HAP-1 (cell line): Measurements from ENCODE around the gene CAAP1.
"Not testable (repeated sequence)": the region's sequence is repeated elsewhere in the genome, so short reads cannot be mapped to it uniquely, and the experiment has no call there.

ENCODE experiments used
- DNase-seq, 2 experiments: peaks; one replicate each; pipeline ENCODE4 v3.0.0-alpha.2; 2016 to 2020; ENCODE audit warnings: low spot score in 2 of 2
- H3K27me3 ChIP-seq: fragments of 250-450 bp; sonication (Bioruptor Pico); 2 replicates; pipeline ENCODE4 v1.5.1; 2020; ENCODE audit warnings: low read depth, mild to moderate bottlenecking, moderate library complexity
- H3K36me3 ChIP-seq: fragments of 250-450 bp; sonication (Bioruptor Pico); replicated peaks from 2 replicates; pipeline ENCODE4 v1.5.1; 2020; ENCODE audit warnings: mild to moderate bottlenecking
- H3K4me1 ChIP-seq: fragments of 250-450 bp; sonication (Bioruptor Pico); 2 replicates; pipeline ENCODE4 v1.5.1; 2020; ENCODE audit warnings: mild to moderate bottlenecking
- H3K4me3 ChIP-seq: fragments of 250-450 bp; sonication (Bioruptor Pico); 2 replicates; pipeline ENCODE4 v1.5.1; 2020; ENCODE audit warnings: mild to moderate bottlenecking, moderate library complexity
- H3K9me3 ChIP-seq: fragments of 250-450 bp; sonication (Bioruptor Pico); 2 replicates; pipeline ENCODE4 v1.5.1; 2020; ENCODE audit warnings: mild to moderate bottlenecking, moderate library complexity
- in situ Hi-C: fragments of 300-500 bp; cut with MboI; formaldehyde crosslinking; loops from 3 replicates; pipeline ENCODE4 v1.14.3; 2020; ENCODE audit warnings: low sequenced_read_pairs, inconsistent platforms, mixed read lengths

The CAAP1 gene

GRCh38 chr9:26888271-26888670 lies 4.3 kb downstream of the CAAP1 start:
- Histone ChIP-seq H3K9me3 (no peaks in the 10 kb centered on the region), H3K27me3 (no peaks in the 10 kb centered on the region), H3K4me3 (no peak overlapping the region), H3K36me3 (peaks cover 22% of the 10 kb centered on the region), H3K4me1 (peaks cover 7% of the 10 kb centered on the region; the same call in 1 of the 2 replicates)
- in situ Hi-C loops: no loop called here
- DNase-seq: no peak

- no peak for DNase-seq
- no peaks in the 10 kb centered on the region for H3K27me3 ChIP-seq
- in situ Hi-C loops: no loop called here
- no peak overlapping the region for H3K4me3 ChIP-seq
- no peaks in the 10 kb centered on the region for H3K4me1 ChIP-seq
- peaks cover 9% of the 10 kb centered on the region for H3K9me3 ChIP-seq
- peaks cover 44% of the 10 kb centered on the region for H3K36me3 ChIP-seq
Measured at GRCh38 chr9:26882154-26882553, 10.4 kb downstream of the CAAP1 start.

GRCh38 chr9:26880262-26880661 lies 12.3 kb downstream of the CAAP1 start:
- no peaks in the 10 kb centered on the region for H3K4me1 ChIP-seq
- peaks cover 9% of the 10 kb centered on the region for H3K9me3 ChIP-seq
- no peak overlapping the region for H3K4me3 ChIP-seq
- in situ Hi-C loops: no loop called here
- no peak for DNase-seq
- H3K36me3 ChIP-seq: peaks cover 38% of the 10 kb centered on the region
- no peaks in the 10 kb centered on the region for H3K27me3 ChIP-seq

- in situ Hi-C loops, DNase-seq, H3K4me1 ChIP-seq, H3K27me3 ChIP-seq, H3K36me3 ChIP-seq, H3K4me3 ChIP-seq, H3K9me3 ChIP-seq: not testable (repeated sequence)
Measured at GRCh38 chr9:26875155-26875554, 17.4 kb downstream of the CAAP1 start.

- peaks cover 2% of the 10 kb centered on the region; the same call in 1 of the 2 replicates for H3K36me3 ChIP-seq
- no peaks in the 10 kb centered on the region for H3K4me1 ChIP-seq
- H3K9me3 ChIP-seq: no peaks in the 10 kb centered on the region
- no peak overlapping the region for H3K4me3 ChIP-seq
- in situ Hi-C loops: no loop called here
- no peak for DNase-seq
- H3K27me3 ChIP-seq: no peaks in the 10 kb centered on the region
Measured at GRCh38 chr9:26870292-26870691, 22.3 kb downstream of the CAAP1 start.

GRCh38 chr9:26863074-26863473 lies 29.5 kb downstream of the CAAP1 start:
- no peak for DNase-seq
- no peaks in the 10 kb centered on the region for H3K27me3 ChIP-seq
- H3K36me3 ChIP-seq: peaks cover 8% of the 10 kb centered on the region
- in situ Hi-C loops: no loop called here
- H3K9me3 ChIP-seq: no peaks in the 10 kb centered on the region
- H3K4me1 ChIP-seq: no peaks in the 10 kb centered on the region; the same call in 1 of the 2 replicates
- no peak overlapping the region for H3K4me3 ChIP-seq

GRCh38 chr9:26856413-26857032 lies 36.1 kb downstream of the CAAP1 start:
- Histone ChIP-seq H3K27me3 (no peaks in the 10 kb centered on the region), H3K4me3 (no peak overlapping the region), H3K36me3 (peaks cover 17% of the 10 kb centered on the region), H3K4me1 (peaks cover 5% of the 10 kb centered on the region), H3K9me3 (no peaks in the 10 kb centered on the region)
- in situ Hi-C loops: loop anchor here (10.0 kb wide), 1 partner anchor 112 kb away; no protein-coding TSS in a partner anchor
- DNase-seq: peak; percentile 69 to 76

- H3K27me3 ChIP-seq: no peaks in the 10 kb centered on the region
- peaks cover 7% of the 10 kb centered on the region for H3K36me3 ChIP-seq
- no peak for DNase-seq
- H3K4me3 ChIP-seq: no peak overlapping the region
- in situ Hi-C loops: loop anchor here (10.0 kb wide), 1 partner anchor 106 kb away; no protein-coding TSS in a partner anchor
- no peaks in the 10 kb centered on the region for H3K9me3 ChIP-seq
- no peaks in the 10 kb centered on the region for H3K4me1 ChIP-seq
Measured at GRCh38 chr9:26850995-26851394, 41.6 kb downstream of the CAAP1 start.

- no peak overlapping the region for H3K4me3 ChIP-seq
- in situ Hi-C loops: no loop called here
- H3K27me3 ChIP-seq: no peaks in the 10 kb centered on the region
- peaks cover 7% of the 10 kb centered on the region for H3K4me1 ChIP-seq
- peak; percentile 16 to 69 for DNase-seq
- H3K36me3 ChIP-seq: no peaks in the 10 kb centered on the region
- no peaks in the 10 kb centered on the region for H3K9me3 ChIP-seq
Measured at GRCh38 chr9:26833792-26834191, 58.8 kb downstream of the CAAP1 start.

GRCh38 chr9:26828391-26828955 lies 64.1 kb downstream of the CAAP1 start:
- H3K27me3 ChIP-seq, DNase-seq, H3K36me3 ChIP-seq, H3K4me3 ChIP-seq, H3K4me1 ChIP-seq, in situ Hi-C loops, H3K9me3 ChIP-seq: not testable (repeated sequence)

GRCh38 chr9:26814799-26815198 lies 77.8 kb downstream of the CAAP1 start:
- Histone ChIP-seq H3K4me1 (no peaks in the 10 kb centered on the region), H3K4me3 (no peak overlapping the region), H3K36me3 (no peaks in the 10 kb centered on the region), H3K9me3 (no peaks in the 10 kb centered on the region), H3K27me3 (no peaks in the 10 kb centered on the region)
- in situ Hi-C loops: no loop called here
- no peak for DNase-seq

GRCh38 chr9:26813247-26813646 lies 79.4 kb downstream of the CAAP1 start:
- H3K36me3 ChIP-seq: no peaks in the 10 kb centered on the region
- H3K4me1 ChIP-seq: no peaks in the 10 kb centered on the region
- in situ Hi-C loops: no loop called here
- no peaks in the 10 kb centered on the region for H3K9me3 ChIP-seq
- no peak overlapping the region for H3K4me3 ChIP-seq
- no peak for DNase-seq
- H3K27me3 ChIP-seq: no peaks in the 10 kb centered on the region

- in situ Hi-C loops: no loop called here
- H3K4me3 ChIP-seq: no peak overlapping the region
- H3K9me3 ChIP-seq: no peaks in the 10 kb centered on the region
- no peak for DNase-seq
- no peaks in the 10 kb centered on the region for H3K4me1 ChIP-seq
- H3K36me3 ChIP-seq: no peaks in the 10 kb centered on the region
- no peaks in the 10 kb centered on the region for H3K27me3 ChIP-seq
Measured at GRCh38 chr9:26812217-26812616, 80.4 kb downstream of the CAAP1 start.

GRCh38 chr9:26811106-26811505 lies 81.5 kb downstream of the CAAP1 start:
- in situ Hi-C loops: no loop called here
- no peaks in the 10 kb centered on the region for H3K4me1 ChIP-seq

More at GRCh38 chr9:26811106-26811505, 81.5 kb downstream of the CAAP1 start:
- Histone ChIP-seq H3K36me3 (no peaks in the 10 kb centered on the region), H3K27me3 (no peaks in the 10 kb centered on the region), H3K9me3 (no peaks in the 10 kb centered on the region), H3K4me3 (no peak overlapping the region)
- no peak for DNase-seq
